ENCODE data around the gene LTBP4. TPM values are rescaled to one million over a fixed set of nuclear protein-coding genes. Genes with fewer than 3 reads are reported as not detected.

Gene LTBP4
- total RNA-seq, 2 donors from 2014 or later = 687 to 905 TPM

GRCh38 chr19:40661616-40662015, 60.4 kb downstream of the LTBP4 start:
- no peak for DNase-seq (ENCODE audit: low spot score)
- Histone ChIP-seq H3K4me1 (ENCODE audit: control insufficient read depth in 1 of 2, low read depth in 2 of 2) (peaks cover 0 to 16% of the 10 kb centered on the region in 2 donors), H3K36me3 (no peaks in the 10 kb centered on the region), H3K27ac (no peak overlapping the region), H3K27me3 (replicated peaks; ENCODE audit: insufficient read depth) (no peaks in the 10 kb centered on the region), H3K9me3 (no peaks in the 10 kb centered on the region), H3K4me3 (no peak overlapping the region)
- no peak for ATAC-seq (ENCODE audit: insufficient number of reproducible peaks, low FRiP score, low read depth)
- TF ChIP-seq CTCF (IDR thresholded peaks at IDR 0.05) = no peak

GRCh38 chr19:40662925-40663694, 61.9 kb downstream of the LTBP4 start:
- H3K4me1 ChIP-seq (ENCODE audit: control insufficient read depth in 1 of 2, low read depth in 2 of 2) = peaks cover 0 to 16% of the 10 kb centered on the region in 2 donors
- peak; percentile 59 for ATAC-seq (ENCODE audit: insufficient number of reproducible peaks, low FRiP score, low read depth)
- H3K27me3 ChIP-seq (replicated peaks; ENCODE audit: insufficient read depth) = no peaks in the 10 kb centered on the region
- no peaks in the 10 kb centered on the region for H3K9me3 ChIP-seq
- peaks cover 12% of the 10 kb centered on the region for H3K36me3 ChIP-seq
- peak overlapping the region; percentile 96 for H3K4me3 ChIP-seq
- H3K27ac ChIP-seq = peak overlapping the region; percentile 84 to 89
- DNase-seq (ENCODE audit: low spot score) = peak; percentile 68
- peak; percentile 97 for TF ChIP-seq CTCF (IDR thresholded peaks at IDR 0.05)

- H3K9me3 ChIP-seq = no peaks in the 10 kb centered on the region
- H3K4me3 ChIP-seq = peak overlapping the region; percentile 96
- TF ChIP-seq CTCF (IDR thresholded peaks at IDR 0.05) = no peak
- peaks cover 0 to 16% of the 10 kb centered on the region in 2 donors for H3K4me1 ChIP-seq (ENCODE audit: control insufficient read depth in 1 of 2, low read depth in 2 of 2)
- no peaks in the 10 kb centered on the region for H3K27me3 ChIP-seq (replicated peaks; ENCODE audit: insufficient read depth)
- peaks cover 20% of the 10 kb centered on the region for H3K36me3 ChIP-seq
- DNase-seq (ENCODE audit: low spot score) = no peak
- peak overlapping the region; percentile 84 to 89 for H3K27ac ChIP-seq
- no peak for ATAC-seq (ENCODE audit: insufficient number of reproducible peaks, low FRiP score, low read depth)
Observed at GRCh38 chr19:40663695-40664692, 62.8 kb downstream of the LTBP4 start.

GRCh38 chr19:40666803-40667438, 65.8 kb downstream of the LTBP4 start:
- Histone ChIP-seq H3K9me3 (no peaks in the 10 kb centered on the region), H3K4me1 (ENCODE audit: control insufficient read depth in 1 of 2, low read depth in 2 of 2) (peaks cover 0 to 16% of the 10 kb centered on the region in 2 donors), H3K36me3 (peaks cover 48% of the 10 kb centered on the region), H3K27ac (peak overlapping the region; percentile 30 to 55), H3K4me3 (no peak overlapping the region), H3K27me3 (replicated peaks; ENCODE audit: insufficient read depth) (no peaks in the 10 kb centered on the region)
- DNase-seq (ENCODE audit: low spot score) = no peak
- ATAC-seq (ENCODE audit: insufficient number of reproducible peaks, low FRiP score, low read depth) = no peak
- no peak for TF ChIP-seq CTCF (IDR thresholded peaks at IDR 0.05)
